ENCODE results near the gene LHCGR. TPM values are rescaled to one million over a fixed set of nuclear protein-coding genes. Genes with fewer than 3 reads are reported as not detected.
"Not testable (repeated sequence)": the region's sequence is repeated elsewhere in the genome, so short reads cannot be mapped to it uniquely, and the experiment has no call there.

LHCGR gene
- total RNA-seq, 3 donors from 2014 or later (not counting 1 experiment from before 2014, with no cell fraction given) = not detected

DNA sequence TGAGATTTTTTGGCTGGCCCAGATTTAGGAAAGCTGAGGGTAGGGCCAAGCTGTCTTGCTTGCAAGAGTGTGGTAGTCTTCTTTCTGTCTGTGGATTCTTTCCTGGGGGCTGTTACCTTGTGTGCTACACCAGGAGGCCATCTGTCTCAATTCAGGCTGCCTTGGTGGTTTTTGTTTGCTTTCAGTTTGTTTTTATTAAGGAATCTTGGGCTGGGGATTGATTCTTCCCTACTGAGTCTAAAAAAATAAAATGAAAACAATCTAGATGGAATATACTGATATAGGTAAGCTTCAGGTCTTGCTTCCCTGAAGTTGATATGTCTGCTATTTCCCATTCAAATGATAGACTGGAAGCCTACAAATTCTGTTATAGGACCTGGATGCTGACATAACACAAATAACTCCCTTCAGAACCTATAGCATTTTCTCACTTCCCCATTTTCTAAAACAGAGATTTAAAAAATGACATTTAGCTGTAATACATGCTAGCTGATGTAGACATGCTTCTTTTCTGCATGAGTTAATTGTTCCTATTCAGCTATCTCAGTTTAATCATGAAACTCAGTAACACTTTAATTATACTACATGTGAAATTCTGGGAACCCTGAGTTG, 5.3 kb downstream of the LHCGR start:
- Histone ChIP-seq H3K27ac (ENCODE audit: low read length) (no peak overlapping the region), H3K36me3 (ENCODE audit: control insufficient read depth, insufficient read depth, low read length) (no peaks in the 10 kb centered on the region), H3K4me3 (ENCODE audit: low read length) (no peak overlapping the region), H3K9me3 (ENCODE audit: control insufficient read depth, insufficient read depth, low read length) (no peaks in the 10 kb centered on the region), H3K27me3 (ENCODE audit: control insufficient read depth, insufficient read depth, low read length) (peaks cover 8% of the 10 kb centered on the region), H3K4me1 (ENCODE audit: control insufficient read depth, insufficient read depth, low read length) (no peaks in the 10 kb centered on the region)
- intact Hi-C loops (cut with micrococcal nuclease) = no loop called here
- Mint-ChIP-seq H3K27ac (no peak overlapping the region), H3K27me3 (ENCODE audit: low read depth in 2 of 2) (peaks cover 0 to 8% of the 10 kb centered on the region in 2 donors), H3K9me3 (peaks cover 0 to 2% of the 10 kb centered on the region in 2 donors), H3K36me3 (no peaks in the 10 kb centered on the region), H3K4me3 (no peak overlapping the region), H3K4me1 (no peaks in the 10 kb centered on the region)
- DNase-seq (no peak), ATAC-seq (no peak)
- TF ChIP-seq, protein P1, sequence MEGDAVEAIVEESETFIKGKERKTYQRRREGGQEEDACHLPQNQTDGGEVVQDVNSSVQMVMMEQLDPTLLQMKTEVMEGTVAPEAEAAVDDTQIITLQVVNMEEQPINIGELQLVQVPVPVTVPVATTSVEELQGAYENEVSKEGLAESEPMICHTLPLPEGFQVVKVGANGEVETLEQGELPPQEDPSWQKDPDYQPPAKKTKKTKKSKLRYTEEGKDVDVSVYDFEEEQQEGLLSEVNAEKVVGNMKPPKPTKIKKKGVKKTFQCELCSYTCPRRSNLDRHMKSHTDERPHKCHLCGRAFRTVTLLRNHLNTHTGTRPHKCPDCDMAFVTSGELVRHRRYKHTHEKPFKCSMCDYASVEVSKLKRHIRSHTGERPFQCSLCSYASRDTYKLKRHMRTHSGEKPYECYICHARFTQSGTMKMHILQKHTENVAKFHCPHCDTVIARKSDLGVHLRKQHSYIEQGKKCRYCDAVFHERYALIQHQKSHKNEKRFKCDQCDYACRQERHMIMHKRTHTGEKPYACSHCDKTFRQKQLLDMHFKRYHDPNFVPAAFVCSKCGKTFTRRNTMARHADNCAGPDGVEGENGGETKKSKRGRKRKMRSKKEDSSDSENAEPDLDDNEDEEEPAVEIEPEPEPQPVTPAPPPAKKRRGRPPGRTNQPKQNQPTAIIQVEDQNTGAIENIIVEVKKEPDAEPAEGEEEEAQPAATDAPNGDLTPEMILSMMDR (IDR thresholded peaks at IDR 0.05) = no peak

DNA sequence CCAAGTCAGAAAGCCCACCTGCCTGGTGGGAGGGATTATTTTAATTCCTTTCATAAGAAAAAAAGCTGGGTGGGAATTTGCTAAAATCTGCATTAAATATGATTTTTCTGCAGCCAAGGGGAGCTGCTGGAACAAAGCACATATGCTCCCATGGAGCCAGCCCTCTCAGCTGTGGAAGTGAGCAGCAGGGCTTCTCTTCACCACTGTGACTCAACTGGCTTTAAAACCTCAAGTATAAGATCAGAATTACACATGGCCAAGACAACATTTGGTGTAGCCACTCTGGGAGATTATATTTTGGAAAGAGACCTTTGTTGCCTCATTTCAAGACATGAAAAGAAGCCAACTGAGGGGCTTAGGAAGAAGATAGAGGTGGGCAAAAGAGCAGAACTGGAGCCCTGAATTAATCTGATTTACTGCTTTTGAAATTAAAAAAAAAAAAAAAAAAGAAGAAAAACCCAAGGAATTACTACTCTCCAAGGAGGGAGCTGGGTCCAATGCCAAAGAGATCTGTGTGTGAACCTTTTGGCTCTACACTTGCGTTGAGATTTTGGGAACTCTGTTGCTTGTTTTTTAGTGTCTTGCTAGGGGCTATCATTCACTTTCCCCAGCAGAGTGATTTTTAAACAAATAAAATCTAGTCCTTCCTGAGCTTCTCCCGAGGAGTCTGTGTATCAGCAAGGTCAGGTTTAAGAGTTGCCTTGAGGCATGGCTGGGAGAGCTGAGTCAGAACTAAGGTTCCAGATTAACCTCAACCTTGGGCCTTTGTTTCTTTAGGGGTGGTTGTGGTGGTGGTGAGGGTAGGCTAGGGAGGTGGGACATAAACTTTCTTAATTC, 6.0 kb downstream of the LHCGR start:
- no peak for ATAC-seq
- Mint-ChIP-seq H3K36me3 (no peaks in the 10 kb centered on the region), H3K27ac (no peak overlapping the region), H3K9me3 (peaks cover 0 to 2% of the 10 kb centered on the region in 2 donors), H3K4me3 (no peak overlapping the region), H3K4me1 (no peaks in the 10 kb centered on the region), H3K27me3 (ENCODE audit: low read depth in 2 of 2) (peaks cover 0 to 4% of the 10 kb centered on the region in 2 donors)
- DNase-seq = no peak
- Histone ChIP-seq H3K27ac (ENCODE audit: low read length) (no peak overlapping the region), H3K27me3 (ENCODE audit: control insufficient read depth, insufficient read depth, low read length) (peaks cover 3% of the 10 kb centered on the region), H3K36me3 (ENCODE audit: control insufficient read depth, insufficient read depth, low read length) (no peaks in the 10 kb centered on the region), H3K4me1 (ENCODE audit: control insufficient read depth, insufficient read depth, low read length) (no peaks in the 10 kb centered on the region), H3K4me3 (ENCODE audit: low read length) (no peak overlapping the region), H3K9me3 (ENCODE audit: control insufficient read depth, insufficient read depth, low read length) (no peaks in the 10 kb centered on the region)
- 83% methylated on average over 2 of the region's 2 CpGs for WGBS (ENCODE audit: insufficient coverage)
- TF ChIP-seq, protein P1 (IDR thresholded peaks at IDR 0.05) = no peak
- intact Hi-C loops (cut with micrococcal nuclease) = no loop called here

DNA sequence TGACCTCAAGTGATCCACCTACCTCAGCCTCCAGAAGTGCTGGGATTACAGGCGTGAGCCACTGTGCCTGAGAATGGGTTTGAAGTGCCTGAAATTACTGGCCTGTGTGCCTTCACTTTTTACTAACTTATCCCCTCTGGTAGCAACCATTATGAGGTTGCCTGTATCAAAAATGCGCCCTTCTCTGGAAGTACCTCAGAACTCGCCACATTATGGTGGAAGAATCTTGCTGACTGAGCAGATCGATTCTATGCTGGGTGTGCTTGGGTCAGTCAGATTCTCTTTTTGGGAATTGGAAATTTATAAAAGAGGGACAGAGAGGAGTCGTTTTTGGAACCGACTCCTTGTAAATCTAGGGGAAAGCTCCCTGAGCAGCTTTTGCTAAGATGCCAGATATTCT, 8.2 kb downstream of the LHCGR start:
- no peak overlapping the region for H3K27ac Mint-ChIP-seq
- no peaks in the 10 kb centered on the region for H3K27me3 ChIP-seq (ENCODE audit: control insufficient read depth, insufficient read depth, low read length)

DNA sequence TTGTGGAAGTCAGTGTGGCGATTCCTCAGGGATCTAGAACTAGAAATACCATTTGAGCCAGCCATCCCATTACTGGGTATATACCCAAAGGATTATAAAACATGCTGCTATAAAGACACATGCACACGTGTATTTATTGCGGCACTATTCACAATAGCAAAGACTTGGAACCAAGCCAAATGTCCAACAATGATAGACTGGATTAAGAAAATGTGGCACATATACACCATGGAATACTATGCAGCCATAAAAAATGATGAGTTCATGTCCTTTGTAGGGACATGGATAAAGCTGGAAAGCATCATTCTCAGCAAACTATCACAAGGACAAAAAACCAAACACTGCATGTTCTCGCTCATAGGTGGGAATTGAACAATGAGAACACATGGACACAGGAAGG, 16.3 kb downstream of the LHCGR start:
- H3K36me3 ChIP-seq (ENCODE audit: control insufficient read depth, insufficient read depth, low read length); H3K9me3 ChIP-seq (ENCODE audit: control insufficient read depth, insufficient read depth, low read length); H3K4me1 ChIP-seq (ENCODE audit: control insufficient read depth, insufficient read depth, low read length); H3K36me3 Mint-ChIP-seq; DNase-seq; H3K9me3 Mint-ChIP-seq; ATAC-seq; H3K27me3 Mint-ChIP-seq (ENCODE audit: low read depth in 2 of 2); H3K27ac ChIP-seq (ENCODE audit: low read length); H3K4me3 Mint-ChIP-seq; intact Hi-C loops (cut with micrococcal nuclease); H3K4me3 ChIP-seq (ENCODE audit: low read length); H3K27ac Mint-ChIP-seq; H3K27me3 ChIP-seq (ENCODE audit: control insufficient read depth, insufficient read depth, low read length); H3K4me1 Mint-ChIP-seq: not testable (repeated sequence)
- no CpG with 5 or more reads among the region's 4 CpGs for WGBS (ENCODE audit: insufficient coverage)

More for the DNA sequence above, 8.2 kb downstream of the LHCGR start:
- H3K4me3 Mint-ChIP-seq = no peak overlapping the region
- 74% methylated on average over 6 of the region's 6 CpGs for WGBS (ENCODE audit: insufficient coverage)
- H3K9me3 ChIP-seq (ENCODE audit: control insufficient read depth, insufficient read depth, low read length) = no peaks in the 10 kb centered on the region
- H3K36me3 Mint-ChIP-seq = no peaks in the 10 kb centered on the region
- H3K4me3 ChIP-seq (ENCODE audit: low read length) = no peak overlapping the region
- H3K4me1 Mint-ChIP-seq = no peaks in the 10 kb centered on the region
- H3K27ac ChIP-seq (ENCODE audit: low read length) = no peak overlapping the region
- TF ChIP-seq, protein P1 (IDR thresholded peaks at IDR 0.05) = no peak
- ATAC-seq (no peak), DNase-seq (no peak)
- no peaks in the 10 kb centered on the region for H3K4me1 ChIP-seq (ENCODE audit: control insufficient read depth, insufficient read depth, low read length)
- peaks cover 0 to 2% of the 10 kb centered on the region in 2 donors for H3K9me3 Mint-ChIP-seq
- intact Hi-C loops (cut with micrococcal nuclease) = no loop called here
- H3K27me3 Mint-ChIP-seq (ENCODE audit: low read depth in 2 of 2) = peaks cover 0 to under 1% of the 10 kb centered on the region in 2 donors
- H3K36me3 ChIP-seq (ENCODE audit: control insufficient read depth, insufficient read depth, low read length) = no peaks in the 10 kb centered on the region
